ENCODE results near the gene INTS6. TPM values are rescaled to one million over a fixed set of nuclear protein-coding genes. Genes with fewer than 3 reads are reported as not detected.

Gene INTS6
- total and polyA plus RNA-seq, 7 experiments from 2014 or later: 23.7 to 67.0 (median 61.9) TPM

- CTCF ChIA-PET: no interaction called here
- Mint-ChIP-seq H3K4me1 (peaks cover 0 to 2% (median 0%) of the 10 kb centered on the region in 7 donors), H3K9me3 (peaks cover 0 to 1% (median 0%) of the 10 kb centered on the region in 11 donors)
Observed at GRCh38 chr13:51495316-51495715, 42.5 kb upstream of the INTS6 start.

GRCh38 chr13:51494156-51494555 lies 41.3 kb upstream of the INTS6 start:
- POLR2A ChIA-PET: no interaction called here
- Mint-ChIP-seq H3K4me1 (no peaks in the 10 kb centered on the region), H3K27ac (no peak overlapping the region), H3K36me3 (peaks cover 0 to 5% (median 0%) of the 10 kb centered on the region in 5 donors), H3K27me3 (peaks cover 0 to 36% (median 6%) of the 10 kb centered on the region in 5 donors), H3K4me3 (no peak overlapping the region), H3K9me3 (peaks cover 0 to 2% (median 0%) of the 10 kb centered on the region in 11 donors)
- H3K36me3 ChIP-seq (ENCODE audit: control insufficient read depth in 2 of 3, insufficient read depth in 3 of 3, low read length in 3 of 3): no peaks in the 10 kb centered on the region
- no peaks in the 10 kb centered on the region for H3K9me3 ChIP-seq (ENCODE audit: control insufficient read depth in 2 of 3, low read length in 3 of 3)
- H3K27me3 ChIP-seq (ENCODE audit: control insufficient read depth in 2 of 2, insufficient read depth in 2 of 2, low read length in 2 of 2): no peaks in the 10 kb centered on the region
- no peaks in the 10 kb centered on the region for H3K4me1 ChIP-seq (ENCODE audit: control insufficient read depth in 2 of 2, insufficient read depth in 2 of 2, low read length in 2 of 2)
- H3K4me3 ChIP-seq (ENCODE audit: low read length): no peak overlapping the region
- no peak overlapping the region for H3K27ac ChIP-seq (ENCODE audit: low read depth, low read length)
- no peak for ATAC-seq
- intact Hi-C loops (cut with micrococcal nuclease): no loop called here
- CTCF ChIA-PET: no interaction called here
- no peak for DNase-seq

More at GRCh38 chr13:51495316-51495715, 42.5 kb upstream of the INTS6 start:
- intact Hi-C loops (cut with micrococcal nuclease): no loop called here
- Mint-ChIP-seq H3K4me3 (no peak overlapping the region), H3K27me3 (peaks cover 0 to 39% (median 6%) of the 10 kb centered on the region in 5 donors), H3K36me3 (peaks cover 0 to 5% (median 0%) of the 10 kb centered on the region in 5 donors), H3K27ac (no peak overlapping the region)
- Histone ChIP-seq H3K36me3 (ENCODE audit: control insufficient read depth in 2 of 3, insufficient read depth in 3 of 3, low read length in 3 of 3) (no peaks in the 10 kb centered on the region), H3K4me1 (ENCODE audit: control insufficient read depth in 2 of 2, insufficient read depth in 2 of 2, low read length in 2 of 2) (no peaks in the 10 kb centered on the region), H3K4me3 (ENCODE audit: low read length) (no peak overlapping the region), H3K9me3 (ENCODE audit: control insufficient read depth in 2 of 3, low read length in 3 of 3) (no peaks in the 10 kb centered on the region), H3K27ac (ENCODE audit: low read depth, low read length) (no peak overlapping the region), H3K27me3 (ENCODE audit: control insufficient read depth in 2 of 2, insufficient read depth in 2 of 2, low read length in 2 of 2) (no peaks in the 10 kb centered on the region)
- no peak for DNase-seq
- no peak for ATAC-seq
- POLR2A ChIA-PET: no interaction called here

- intact Hi-C loops (cut with micrococcal nuclease): no loop called here
- Histone ChIP-seq H3K9me3 (ENCODE audit: control insufficient read depth in 2 of 3, low read length in 3 of 3) (no peaks in the 10 kb centered on the region), H3K27me3 (ENCODE audit: control insufficient read depth in 2 of 2, insufficient read depth in 2 of 2, low read length in 2 of 2) (no peaks in the 10 kb centered on the region), H3K4me1 (ENCODE audit: control insufficient read depth in 2 of 2, insufficient read depth in 2 of 2, low read length in 2 of 2) (no peaks in the 10 kb centered on the region), H3K36me3 (ENCODE audit: control insufficient read depth in 2 of 3, insufficient read depth in 3 of 3, low read length in 3 of 3) (no peaks in the 10 kb centered on the region), H3K27ac (ENCODE audit: low read depth, low read length) (no peak overlapping the region), H3K4me3 (ENCODE audit: low read length) (no peak overlapping the region)
- peaks cover 0 to 8% (median 0%) of the 10 kb centered on the region in 11 donors for H3K9me3 Mint-ChIP-seq
- H3K27ac Mint-ChIP-seq: no peak overlapping the region
- no peak overlapping the region for H3K4me3 Mint-ChIP-seq
- H3K4me1 Mint-ChIP-seq: no peaks in the 10 kb centered on the region
- no peak for DNase-seq
- ATAC-seq: no peak
- H3K36me3 Mint-ChIP-seq: peaks cover 0 to 9% (median 0%) of the 10 kb centered on the region in 5 donors
- POLR2A ChIA-PET: no interaction called here
- CTCF ChIA-PET: no interaction called here
- H3K27me3 Mint-ChIP-seq: peaks cover 0 to 3% (median 0%) of the 10 kb centered on the region in 5 donors
Observed at GRCh38 chr13:51488212-51488611, 35.4 kb upstream of the INTS6 start.

DNA sequence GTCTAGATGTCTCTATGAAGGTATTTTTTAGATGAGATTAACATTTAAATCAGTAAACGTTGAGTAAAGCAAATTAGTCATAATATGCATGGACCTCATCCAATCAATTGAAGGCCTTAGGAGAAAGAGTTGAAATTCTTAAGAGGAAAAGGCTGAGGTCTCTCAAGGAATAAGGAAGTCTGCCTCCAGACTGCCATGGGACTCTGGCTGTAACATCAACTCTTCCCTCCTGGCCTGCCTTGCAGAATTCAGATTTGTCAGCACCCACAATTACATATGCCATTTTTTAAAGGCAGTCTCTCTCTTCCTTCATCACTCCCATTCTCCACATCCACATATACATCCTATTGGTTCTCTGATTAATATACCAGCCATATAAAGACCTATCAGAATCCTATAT lies 28.8 kb upstream of the INTS6 start:
- peaks cover 0 to 11% (median 0%) of the 10 kb centered on the region in 11 donors for H3K9me3 Mint-ChIP-seq
- no peak overlapping the region for H3K4me3 ChIP-seq (ENCODE audit: low read length)
- ChIA-PET CTCF (no interaction called here), POLR2A (no interaction called here)
- no peak for ATAC-seq
- H3K4me3 Mint-ChIP-seq: no peak overlapping the region
- H3K27ac ChIP-seq (ENCODE audit: low read depth, low read length): no peak overlapping the region
- peaks cover 0 to 2% (median 0%) of the 10 kb centered on the region in 7 donors for H3K4me1 Mint-ChIP-seq
- H3K27me3 Mint-ChIP-seq: no peaks in the 10 kb centered on the region
- H3K36me3 Mint-ChIP-seq: peaks cover 0 to 11% (median 0%) of the 10 kb centered on the region in 5 donors
- H3K36me3 ChIP-seq (ENCODE audit: control insufficient read depth in 2 of 3, insufficient read depth in 3 of 3, low read length in 3 of 3): no peaks in the 10 kb centered on the region
- no peak overlapping the region for H3K27ac Mint-ChIP-seq
- no peaks in the 10 kb centered on the region for H3K4me1 ChIP-seq (ENCODE audit: control insufficient read depth in 2 of 2, insufficient read depth in 2 of 2, low read length in 2 of 2)
- intact Hi-C loops (cut with micrococcal nuclease): no loop called here
- no peaks in the 10 kb centered on the region for H3K27me3 ChIP-seq (ENCODE audit: control insufficient read depth in 2 of 2, insufficient read depth in 2 of 2, low read length in 2 of 2)
- DNase-seq: no peak
- no peaks in the 10 kb centered on the region for H3K9me3 ChIP-seq (ENCODE audit: control insufficient read depth in 2 of 3, low read length in 3 of 3)

- Histone ChIP-seq H3K4me3 (ENCODE audit: low read length) (no peak overlapping the region), H3K36me3 (ENCODE audit: control insufficient read depth in 2 of 3, insufficient read depth in 3 of 3, low read length in 3 of 3) (no peaks in the 10 kb centered on the region), H3K9me3 (ENCODE audit: control insufficient read depth in 2 of 3, low read length in 3 of 3) (no peaks in the 10 kb centered on the region), H3K27ac (ENCODE audit: low read depth, low read length) (no peak overlapping the region), H3K27me3 (ENCODE audit: control insufficient read depth in 2 of 2, insufficient read depth in 2 of 2, low read length in 2 of 2) (no peaks in the 10 kb centered on the region), H3K4me1 (ENCODE audit: control insufficient read depth in 2 of 2, insufficient read depth in 2 of 2, low read length in 2 of 2) (no peaks in the 10 kb centered on the region)
- H3K4me1 Mint-ChIP-seq: peaks cover 0 to 10% (median 7%) of the 10 kb centered on the region in 7 donors
- intact Hi-C loops (cut with micrococcal nuclease): no loop called here
- H3K4me3 Mint-ChIP-seq: no peak overlapping the region
- CTCF ChIA-PET: no interaction called here
- no peaks in the 10 kb centered on the region for H3K27me3 Mint-ChIP-seq
- peaks cover 0 to 11% (median 0%) of the 10 kb centered on the region in 11 donors for H3K9me3 Mint-ChIP-seq
- H3K27ac Mint-ChIP-seq: no peak overlapping the region
- POLR2A ChIA-PET: no interaction called here
- DNase-seq (no peak), ATAC-seq (peak; percentile 38)
- H3K36me3 Mint-ChIP-seq: peaks cover 0 to 10% (median 0%) of the 10 kb centered on the region in 5 donors
Observed at GRCh38 chr13:51479199-51479523, 26.3 kb upstream of the INTS6 start.

GRCh38 chr13:51478418-51479198 lies 25.8 kb upstream of the INTS6 start:
- Histone ChIP-seq H3K4me3 (ENCODE audit: low read length) (no peak overlapping the region), H3K27ac (ENCODE audit: low read depth, low read length) (no peak overlapping the region), H3K27me3 (ENCODE audit: control insufficient read depth in 2 of 2, insufficient read depth in 2 of 2, low read length in 2 of 2) (no peaks in the 10 kb centered on the region), H3K36me3 (ENCODE audit: control insufficient read depth in 2 of 3, insufficient read depth in 3 of 3, low read length in 3 of 3) (no peaks in the 10 kb centered on the region), H3K4me1 (ENCODE audit: control insufficient read depth in 2 of 2, insufficient read depth in 2 of 2, low read length in 2 of 2) (no peaks in the 10 kb centered on the region), H3K9me3 (ENCODE audit: control insufficient read depth in 2 of 3, low read length in 3 of 3) (no peaks in the 10 kb centered on the region)
- Mint-ChIP-seq H3K27me3 (no peaks in the 10 kb centered on the region), H3K4me1 (peaks cover 0 to 10% (median 7%) of the 10 kb centered on the region in 7 donors), H3K27ac (peak overlapping the region in 1 of 9 donors; percentile 51), H3K36me3 (peaks cover 0 to 5% (median 0%) of the 10 kb centered on the region in 5 donors), H3K4me3 (no peak overlapping the region), H3K9me3 (peaks cover 0 to 6% (median 0%) of the 10 kb centered on the region in 11 donors)
- DNase-seq (no peak), ATAC-seq (no peak)
- intact Hi-C loops (cut with micrococcal nuclease): no loop called here
- ChIA-PET POLR2A (no interaction called here), CTCF (no interaction called here)
